ENCODE measurements around the gene DNAJC16.
"Not testable (repeated sequence)": the region's sequence is repeated elsewhere in the genome, so short reads cannot be mapped to it uniquely, and the experiment has no call there.

DNAJC16 gene

DNA sequence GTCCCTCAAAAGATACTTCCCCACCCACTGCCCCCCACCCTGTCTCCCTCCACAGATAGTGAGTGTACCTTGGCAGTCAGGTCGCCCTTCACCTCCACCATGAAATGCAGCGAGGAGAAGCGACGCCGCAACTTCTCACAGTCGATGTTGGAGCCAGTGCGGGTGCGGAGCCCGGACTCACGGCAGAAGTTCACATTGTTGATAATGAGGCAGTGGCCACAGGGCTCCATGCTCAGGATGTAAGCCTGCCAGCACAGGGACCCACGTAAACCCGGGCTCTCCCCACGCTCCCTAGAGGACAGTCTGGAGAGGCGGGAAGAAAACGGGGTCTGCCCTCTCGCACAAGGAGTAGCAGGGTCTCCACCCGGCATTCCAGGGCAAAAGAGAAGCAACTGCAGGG is 19.8 kb upstream of the DNAJC16 start:
- DNase-seq (ENCODE audit: extremely low read depth in 1 of 2, low read depth in 1 of 2), result no peak

- no peak for DNase-seq (ENCODE audit: extremely low read depth in 1 of 2, low read depth in 1 of 2)
Observed at GRCh38 chr1:15507278-15507677, 19.4 kb upstream of the DNAJC16 start.

DNA sequence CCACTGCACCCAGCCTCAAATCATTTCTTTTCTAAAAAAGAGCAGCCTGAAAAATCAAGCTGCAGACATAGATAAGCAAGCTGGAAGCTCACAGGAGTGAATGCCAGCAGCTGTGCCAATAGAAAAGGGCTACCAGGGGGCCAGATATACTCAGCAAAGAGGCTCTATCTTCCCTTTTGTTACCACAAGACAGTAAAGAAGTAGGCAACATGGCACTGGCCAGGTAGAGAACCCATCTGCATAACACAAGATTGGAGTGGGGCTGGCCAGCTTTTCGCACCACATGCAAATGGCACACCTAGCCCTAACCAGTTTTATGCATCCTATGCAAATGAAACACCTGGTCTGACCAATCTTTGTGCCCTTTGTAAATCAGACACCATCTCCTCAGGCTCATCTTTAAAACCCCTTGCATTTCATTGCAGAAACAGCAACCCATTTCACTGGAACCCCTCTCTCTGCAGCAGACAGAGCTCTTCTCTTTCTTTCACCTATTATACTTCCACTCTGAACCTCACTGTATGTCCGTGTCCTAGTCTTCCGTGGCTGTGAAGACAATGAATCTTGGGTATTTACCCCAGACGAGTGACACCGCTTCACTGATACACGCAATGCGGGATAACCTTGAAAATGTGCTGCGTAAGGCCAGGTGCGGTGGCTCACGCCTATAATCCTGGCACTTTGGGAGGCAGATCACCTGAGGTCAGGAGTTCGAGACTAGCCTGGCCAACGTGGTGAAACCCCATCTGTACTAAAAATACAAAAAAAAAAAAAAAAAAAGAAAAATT is 17.8 kb upstream of the DNAJC16 start:
- DNase-seq (ENCODE audit: extremely low read depth in 1 of 2, low read depth in 1 of 2), result no peak

- DNase-seq (ENCODE audit: extremely low read depth in 1 of 2, low read depth in 1 of 2), result no peak
Observed at GRCh38 chr1:15509586-15509985, 17.1 kb upstream of the DNAJC16 start.

- no peak for DNase-seq (ENCODE audit: extremely low read depth in 1 of 2, low read depth in 1 of 2)
Observed at GRCh38 chr1:15510611-15511405, 15.8 kb upstream of the DNAJC16 start.

DNA sequence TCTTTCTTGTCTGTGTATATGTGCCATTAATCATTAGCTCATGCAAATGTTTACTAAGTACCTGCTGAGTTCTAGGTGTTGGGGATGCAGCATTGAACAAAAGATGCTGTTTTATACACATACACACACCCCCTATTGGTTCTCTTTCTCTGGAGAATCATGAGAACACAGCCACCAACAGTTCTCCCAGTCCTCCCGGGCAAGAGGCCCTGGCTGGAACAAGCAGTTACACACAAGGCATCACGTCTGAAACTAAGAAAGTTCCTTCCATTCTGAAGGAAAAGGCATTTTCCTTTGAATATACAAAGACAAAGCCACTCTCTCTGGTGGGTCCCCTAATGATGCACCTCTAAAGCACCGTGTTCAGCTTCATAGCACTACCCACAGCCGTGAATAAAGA is 13.5 kb upstream of the DNAJC16 start:
- no peak for DNase-seq (ENCODE audit: extremely low read depth in 1 of 2, low read depth in 1 of 2)

DNA sequence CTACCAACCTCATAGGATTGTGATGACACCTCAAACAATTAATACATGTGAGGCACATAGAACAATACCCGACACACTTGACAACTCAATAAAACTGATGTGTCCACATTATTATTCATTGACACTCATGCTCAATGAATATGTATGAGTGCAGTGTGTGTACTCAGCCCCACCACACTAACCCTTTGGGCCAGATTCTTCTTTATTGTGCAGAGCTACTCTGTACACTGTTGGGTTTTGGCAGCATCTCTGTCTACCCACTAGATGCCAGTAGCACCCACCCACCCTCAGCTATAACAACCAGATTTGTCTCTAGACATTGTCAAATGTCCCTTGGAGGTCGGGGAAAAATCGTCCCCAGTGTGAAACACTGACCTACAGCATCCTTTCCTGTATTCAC is 12.7 kb upstream of the DNAJC16 start:
- DNase-seq (ENCODE audit: extremely low read depth in 1 of 2, low read depth in 1 of 2), result no peak

GRCh38 chr1:15514557-15514956 is 12.1 kb upstream of the DNAJC16 start:
- not testable (repeated sequence) for DNase-seq (ENCODE audit: extremely low read depth in 1 of 2, low read depth in 1 of 2)

- no peak for DNase-seq (ENCODE audit: extremely low read depth in 1 of 2, low read depth in 1 of 2)
Observed at GRCh38 chr1:15515022-15515663, 11.5 kb upstream of the DNAJC16 start.

GRCh38 chr1:15519625-15520024 is 7.0 kb upstream of the DNAJC16 start:
- DNase-seq (ENCODE audit: extremely low read depth in 1 of 2, low read depth in 1 of 2), result no peak

DNA sequence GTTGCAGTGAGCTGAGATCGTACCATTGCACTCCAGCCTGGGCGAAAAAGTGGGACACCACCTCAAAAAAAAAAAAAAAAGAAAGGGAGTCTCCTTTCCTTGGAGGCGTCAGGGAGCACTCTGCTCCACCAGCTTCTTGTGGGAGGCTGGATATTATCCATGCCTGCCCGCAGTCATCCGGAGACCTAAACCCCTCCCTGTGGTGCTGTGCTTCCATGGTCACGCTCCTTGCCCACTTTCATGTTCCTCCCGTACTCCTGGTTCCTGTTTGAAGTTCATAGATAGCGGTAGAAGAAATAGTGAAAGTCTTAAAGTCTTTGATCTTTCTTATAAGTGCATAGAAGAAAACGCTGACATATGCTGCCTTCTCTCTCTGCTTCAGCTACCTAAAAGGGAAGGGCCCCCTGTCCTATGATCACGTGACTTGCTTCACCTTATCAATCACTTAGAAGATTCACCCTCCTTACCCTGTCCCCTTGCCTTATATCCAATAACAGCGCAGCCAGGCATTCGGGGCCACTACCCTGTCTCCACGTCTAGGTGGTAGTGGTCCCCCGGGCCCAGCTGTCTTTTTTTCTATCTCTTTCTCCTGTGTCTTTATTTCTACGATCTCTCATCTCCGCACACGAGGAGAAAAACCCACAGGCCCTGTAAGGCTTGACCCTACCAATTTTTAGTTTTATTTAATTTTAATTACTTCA is 5.3 kb upstream of the DNAJC16 start:
- not testable (repeated sequence) for DNase-seq (ENCODE audit: extremely low read depth in 1 of 2, low read depth in 1 of 2)

DNA sequence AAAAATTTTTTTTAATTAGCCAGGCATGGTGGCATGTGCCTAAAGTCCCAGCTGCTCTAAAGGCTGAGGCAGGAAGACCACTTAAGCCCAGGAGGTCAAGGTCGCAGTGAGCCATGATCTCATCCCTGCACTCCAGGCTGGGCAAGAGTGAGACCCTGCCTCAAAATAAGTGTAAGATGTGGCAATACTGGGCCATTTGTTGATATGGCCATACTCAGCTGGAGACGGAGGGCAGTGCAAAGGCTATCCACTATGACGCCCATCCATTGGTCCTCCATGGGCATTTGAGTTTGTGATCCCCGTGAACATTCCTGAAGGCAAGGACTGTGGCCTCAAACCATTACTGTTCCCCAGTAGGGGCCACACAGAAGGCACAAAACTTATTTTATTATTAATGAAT is 4.1 kb upstream of the DNAJC16 start:
- no peak for DNase-seq (ENCODE audit: extremely low read depth in 1 of 2, low read depth in 1 of 2)

DNA sequence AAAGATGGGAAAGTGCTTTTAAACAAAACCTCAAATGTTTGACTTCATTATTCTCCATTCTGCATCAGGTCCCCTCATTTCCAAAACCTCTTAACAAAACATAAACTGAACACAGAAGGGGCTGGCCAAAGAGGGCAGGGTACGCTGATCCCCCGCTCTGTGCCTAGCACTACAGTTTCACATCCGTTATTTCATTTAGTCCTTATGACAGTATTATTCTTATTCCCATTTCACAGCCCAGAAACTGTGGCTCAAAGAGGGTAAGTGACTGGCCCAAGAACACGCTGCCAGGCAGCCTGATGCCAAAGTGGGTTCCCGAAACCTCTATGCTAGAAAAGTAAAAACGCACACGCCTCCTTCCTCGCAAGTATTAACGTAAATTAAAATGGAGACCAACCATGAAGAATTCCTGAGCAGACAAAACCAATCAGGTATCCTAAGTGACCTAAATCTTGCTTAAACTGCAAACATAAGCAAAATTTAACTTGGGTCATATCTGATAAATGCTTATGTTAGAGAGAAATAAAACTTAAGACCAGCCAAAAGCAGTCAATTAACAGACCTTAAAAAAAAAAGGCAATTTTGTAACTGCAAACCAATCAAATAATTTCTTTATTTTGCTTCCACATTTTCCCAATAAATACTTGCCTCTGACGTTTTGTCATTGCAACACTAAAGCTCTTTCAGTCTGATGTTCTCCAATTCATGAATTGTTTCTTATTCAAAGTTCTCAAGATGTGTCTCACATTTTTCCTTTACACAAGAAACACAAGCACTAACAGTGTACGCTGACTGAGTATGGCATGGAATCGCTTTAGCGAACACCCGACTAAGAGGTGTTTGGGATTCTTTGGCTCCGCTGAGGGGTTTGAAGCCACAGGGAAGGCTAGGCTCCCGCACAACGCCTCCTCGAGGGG is 3.3 kb upstream of the DNAJC16 start:
- no peak for DNase-seq (ENCODE audit: extremely low read depth in 1 of 2, low read depth in 1 of 2)

DNA sequence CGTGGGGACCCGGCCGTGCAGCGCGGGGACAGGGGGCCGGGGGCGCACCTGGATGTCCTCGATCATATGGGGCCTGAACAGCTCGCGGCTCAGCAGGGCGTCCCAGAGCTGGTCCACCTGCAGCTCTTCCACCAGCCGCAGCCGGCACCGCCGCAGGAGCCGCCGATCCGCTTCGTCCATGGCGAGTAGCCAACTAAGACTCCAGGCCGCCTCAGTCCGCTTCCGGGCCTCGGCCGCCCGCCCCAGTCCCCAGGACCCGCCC is 2.7 kb upstream of the DNAJC16 start, which contains the start of gene CASP9:
TSS of gene CASP9 (minus strand) at position 195 of the 262 bp plus-strand sequence. CDS start at position 180, 15 bp downstream.
- DNase-seq (ENCODE audit: extremely low read depth in 1 of 2, low read depth in 1 of 2), result no peak

DNA sequence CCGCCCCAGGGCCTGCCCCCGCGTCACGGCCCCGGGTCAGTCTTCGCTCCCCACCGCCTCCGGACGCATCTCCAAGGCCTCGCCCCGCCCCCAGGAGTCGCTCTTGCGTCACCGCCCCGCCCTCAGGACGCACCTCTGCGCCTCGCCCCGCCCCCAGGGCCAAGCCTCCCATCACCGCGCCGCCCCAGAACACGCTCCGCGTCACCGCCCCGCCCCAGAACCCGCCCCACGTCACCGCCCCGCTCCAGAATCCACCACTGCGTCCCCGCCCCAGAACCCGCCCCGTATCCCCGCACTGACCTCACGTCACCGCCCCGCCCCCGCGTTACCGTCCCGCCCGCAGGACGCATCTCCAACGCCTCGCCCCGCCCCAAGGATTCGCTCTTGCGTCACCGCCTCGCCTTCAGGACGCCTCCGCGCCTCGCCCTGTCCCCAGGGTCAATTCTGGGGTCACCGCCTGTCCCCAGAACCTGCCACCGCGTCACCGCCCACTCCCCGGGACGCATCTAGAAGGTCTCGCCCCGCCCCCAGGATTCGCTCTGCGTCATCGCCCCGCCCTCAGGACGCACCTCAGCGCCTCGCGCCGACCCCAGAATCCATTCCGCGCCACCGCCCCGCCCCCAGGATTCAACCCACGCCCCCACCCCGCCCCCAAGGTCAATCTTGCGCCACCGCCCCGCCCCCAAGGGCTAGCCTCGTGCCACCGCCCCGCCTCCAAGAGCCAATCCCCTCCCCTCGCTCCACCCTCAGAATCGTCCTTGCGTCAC is 2.2 kb upstream of the DNAJC16 start:
- peak; percentile 99 to 100 for DNase-seq (ENCODE audit: extremely low read depth in 1 of 2, low read depth in 1 of 2)

DNA sequence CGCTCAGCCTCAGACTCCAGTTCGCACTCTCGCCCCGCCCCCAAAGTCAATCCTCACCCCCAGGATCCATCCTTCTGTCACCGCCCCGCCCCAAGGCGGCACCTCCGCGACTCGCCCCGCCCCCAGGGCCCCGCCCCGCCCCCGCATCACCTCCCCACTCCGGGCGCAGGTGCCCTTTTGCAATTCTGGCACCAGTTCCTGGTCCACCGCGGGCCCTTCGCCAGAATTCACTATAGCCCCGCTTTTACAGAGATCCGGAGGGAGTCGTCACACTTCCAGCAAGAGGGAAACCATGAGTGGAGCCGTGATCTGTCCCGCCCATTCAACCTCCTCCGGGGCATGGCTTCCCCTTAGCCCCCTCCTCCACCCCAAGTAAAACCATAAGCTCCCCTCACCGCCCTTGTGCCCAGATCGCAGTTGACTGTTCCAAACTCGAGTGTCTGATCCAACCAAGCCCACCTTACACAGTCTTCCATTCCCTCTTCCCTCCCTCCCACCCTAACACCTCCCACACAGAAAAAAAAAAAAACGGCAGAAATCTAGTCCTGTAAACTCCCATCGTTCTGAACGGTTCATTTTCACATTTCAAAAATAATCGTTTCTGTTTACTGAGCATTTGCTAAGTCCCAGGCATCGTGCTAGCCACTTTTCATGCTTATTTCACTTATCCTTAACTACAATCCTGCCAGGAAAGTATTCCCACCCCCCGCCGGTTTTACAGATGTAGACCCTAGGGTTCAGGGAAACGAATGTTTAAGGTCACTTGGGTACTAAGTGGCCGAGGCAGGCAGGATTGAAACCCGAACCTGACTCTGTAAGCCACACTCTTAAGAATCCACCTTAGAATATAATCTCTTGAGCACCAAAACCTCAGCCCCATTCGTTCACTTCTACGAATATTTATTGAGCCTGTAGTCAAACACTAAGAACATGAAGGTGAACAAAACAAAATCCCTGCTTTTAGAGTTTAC is 1.3 kb upstream of the DNAJC16 start:
- DNase-seq (ENCODE audit: extremely low read depth in 1 of 2, low read depth in 1 of 2), result peak in 1 of 2 donors; percentile 99

DNA sequence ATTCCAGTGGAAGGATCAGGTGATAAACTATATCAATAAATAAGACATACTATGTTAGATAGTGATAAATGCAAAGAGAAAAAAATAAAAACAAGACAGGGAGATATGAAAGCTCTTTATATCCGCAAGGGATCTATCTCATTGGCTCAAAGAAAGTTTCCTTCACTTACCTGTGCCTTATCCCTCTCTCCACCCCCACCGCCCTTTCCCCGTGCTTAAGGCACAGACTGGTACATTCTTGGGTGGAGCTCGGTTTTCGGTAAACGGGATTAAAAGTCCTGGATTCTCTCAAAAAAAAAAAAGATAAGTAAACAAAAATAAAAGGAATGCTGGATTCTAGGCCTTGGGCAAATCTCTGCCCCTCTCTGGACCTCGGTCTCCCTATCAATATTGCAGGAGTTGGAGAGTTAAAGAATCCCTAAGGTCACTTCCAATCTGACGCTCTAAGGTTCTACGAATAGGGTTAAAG is 593 bp upstream of the DNAJC16 start:
- DNase-seq (ENCODE audit: extremely low read depth in 1 of 2, low read depth in 1 of 2), result no peak

- no peak for DNase-seq (ENCODE audit: extremely low read depth in 1 of 2, low read depth in 1 of 2)
Observed at GRCh38 chr1:15531003-15531402, 4.4 kb downstream of the DNAJC16 start.
